Measurements from ENCODE around the gene COL8A1. TPM values are rescaled to one million over a fixed set of nuclear protein-coding genes. Genes with fewer than 3 reads are reported as not detected.

COL8A1 gene
- polyA plus RNA-seq, 3 donors, result not detected

DNA sequence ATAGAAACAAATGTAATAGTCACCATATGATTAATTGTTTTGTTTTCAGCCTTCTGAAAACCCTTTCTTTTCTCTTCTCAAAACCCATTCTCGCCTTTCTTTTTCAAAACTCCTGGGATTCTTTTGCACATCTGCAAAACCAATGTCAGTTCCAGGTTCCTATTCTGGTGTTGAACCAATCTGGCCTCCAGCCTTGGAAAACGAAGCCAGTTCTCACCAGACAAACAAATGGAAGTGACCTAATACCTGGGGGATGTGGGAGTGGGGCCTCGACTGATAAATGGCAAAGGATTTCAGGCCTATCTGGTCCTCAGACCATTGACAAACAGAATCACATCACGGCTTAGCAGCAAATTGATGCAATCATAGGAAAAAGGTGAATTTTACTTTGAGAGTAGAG, 73.0 kb downstream of the COL8A1 start:
- Histone ChIP-seq H3K27me3 (ENCODE audit: control insufficient read depth in 2 of 2, insufficient read depth in 2 of 2, low read length in 2 of 2) (no peaks in the 10 kb centered on the region), H3K4me3 (replicated peaks in 1 of 3; ENCODE audit: low read depth in 2 of 3, low read length in 3 of 3) (no peak overlapping the region), H3K79me2 (ENCODE audit: insufficient read depth, low read length) (no peaks in the 10 kb centered on the region), H3K4me2 (replicated peaks; ENCODE audit: extremely low read depth, low read length, poor library complexity, severe bottlenecking) (no peak overlapping the region), H3K36me3 (replicated peaks in 1 of 2; ENCODE audit: control insufficient read depth in 1 of 2, insufficient read depth in 2 of 2, low read length in 2 of 2) (no peaks in the 10 kb centered on the region), H3K9ac (ENCODE audit: insufficient read depth, low read length, poor library complexity, severe bottlenecking) (no peak overlapping the region), H4K20me1 (ENCODE audit: insufficient read depth, low read length) (no peaks in the 10 kb centered on the region), H2AFZ (ENCODE audit: insufficient read depth, low read depth, low read length, poor library complexity, severe bottlenecking) (no peak overlapping the region), H3K4me1 (ENCODE audit: control insufficient read depth in 1 of 2, insufficient read depth in 2 of 2, low read length in 2 of 2) (no peaks in the 10 kb centered on the region), H3K9me3 (replicated peaks in 1 of 2; ENCODE audit: control insufficient read depth in 1 of 2, insufficient read depth in 1 of 2, low read length in 2 of 2) (no peaks in the 10 kb centered on the region), H3K27ac (ENCODE audit: low read depth in 1 of 2, low read length in 2 of 2) (no peak overlapping the region)
- Mint-ChIP-seq H3K36me3 (no peaks in the 10 kb centered on the region), H3K9me3 (peaks cover 0 to 4% (median 0%) of the 10 kb centered on the region in 7 donors), H3K27ac (no peak overlapping the region), H3K4me1 (no peaks in the 10 kb centered on the region), H3K4me3 (no peak overlapping the region), H3K27me3 (ENCODE audit: low read depth in 3 of 3) (peaks cover 0 to 4% (median 0%) of the 10 kb centered on the region in 3 donors)
- no CpG with 5 or more reads among the region's 4 CpGs for WGBS (ENCODE audit: insufficient coverage)
- no peak for TF ChIP-seq CTCF (IDR thresholded peaks at IDR 0.05)
- intact Hi-C loops (cut with micrococcal nuclease), result no loop called here
- no peak for DNase-seq

DNA sequence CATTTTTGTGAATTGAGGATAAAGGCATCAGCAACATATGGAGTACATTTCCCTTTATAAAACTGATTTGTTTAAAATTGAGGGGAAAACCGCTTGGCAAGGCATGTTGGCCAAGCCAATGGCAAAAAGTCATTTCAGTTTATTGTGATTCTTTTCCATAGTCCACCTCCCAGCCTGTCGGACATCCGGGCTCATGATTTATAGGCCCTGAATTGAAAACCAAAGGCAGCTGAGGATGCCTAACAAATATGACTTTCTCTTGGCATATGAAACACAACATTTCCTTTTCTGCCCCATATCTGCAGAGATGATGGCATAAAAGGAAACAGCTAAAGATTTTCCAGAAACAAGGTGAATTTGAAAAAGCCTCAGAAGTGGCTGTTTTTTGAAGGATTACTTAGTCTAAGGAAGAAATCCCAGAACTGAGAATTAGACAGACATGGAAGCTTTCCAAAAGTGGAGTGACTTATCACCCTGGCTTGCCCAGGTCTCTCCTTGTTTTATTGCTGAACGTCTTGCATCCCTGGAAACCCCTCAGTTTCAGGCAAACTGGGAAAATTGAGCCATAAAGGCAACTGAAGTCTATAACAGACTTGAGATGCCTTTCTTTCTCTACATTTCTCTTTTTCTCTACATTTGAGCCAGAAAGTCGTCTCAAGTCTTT, 74.0 kb downstream of the COL8A1 start:
- no peak for DNase-seq
- 78% methylated on average over 2 of the region's 5 CpGs for WGBS (ENCODE audit: insufficient coverage)
- H3K9me3 Mint-ChIP-seq, result peaks cover 0 to 4% (median 0%) of the 10 kb centered on the region in 7 donors
- Histone ChIP-seq H3K4me3 (replicated peaks in 1 of 3; ENCODE audit: low read depth in 2 of 3, low read length in 3 of 3) (no peak overlapping the region), H2AFZ (ENCODE audit: insufficient read depth, low read depth, low read length, poor library complexity, severe bottlenecking) (no peak overlapping the region), H3K9me3 (replicated peaks in 1 of 2; ENCODE audit: control insufficient read depth in 1 of 2, insufficient read depth in 1 of 2, low read length in 2 of 2) (no peaks in the 10 kb centered on the region), H3K79me2 (ENCODE audit: insufficient read depth, low read length) (no peaks in the 10 kb centered on the region), H3K9ac (ENCODE audit: insufficient read depth, low read length, poor library complexity, severe bottlenecking) (no peak overlapping the region), H3K4me1 (ENCODE audit: control insufficient read depth in 1 of 2, insufficient read depth in 2 of 2, low read length in 2 of 2) (no peaks in the 10 kb centered on the region), H3K4me2 (replicated peaks; ENCODE audit: extremely low read depth, low read length, poor library complexity, severe bottlenecking) (no peak overlapping the region), H4K20me1 (ENCODE audit: insufficient read depth, low read length) (no peaks in the 10 kb centered on the region), H3K27me3 (ENCODE audit: control insufficient read depth in 2 of 2, insufficient read depth in 2 of 2, low read length in 2 of 2) (no peaks in the 10 kb centered on the region), H3K36me3 (replicated peaks in 1 of 2; ENCODE audit: control insufficient read depth in 1 of 2, insufficient read depth in 2 of 2, low read length in 2 of 2) (no peaks in the 10 kb centered on the region), H3K27ac (ENCODE audit: low read depth in 1 of 2, low read length in 2 of 2) (no peak overlapping the region)
- no peaks in the 10 kb centered on the region for H3K36me3 Mint-ChIP-seq
- intact Hi-C loops (cut with micrococcal nuclease), result no loop called here
- H3K27me3 Mint-ChIP-seq (ENCODE audit: low read depth in 3 of 3), result peaks cover 0 to 2% (median 0%) of the 10 kb centered on the region in 3 donors
- no peak overlapping the region for H3K4me3 Mint-ChIP-seq
- H3K27ac Mint-ChIP-seq, result no peak overlapping the region
- no peaks in the 10 kb centered on the region for H3K4me1 Mint-ChIP-seq
- TF ChIP-seq CTCF (IDR thresholded peaks at IDR 0.05), result no peak
